Right atrium auricular region (tissue), 2 donors: ENCODE measurements around the gene LBX1. TPM values are rescaled to one million over a fixed set of nuclear protein-coding genes. Genes with fewer than 3 reads are reported as not detected.

ENCODE experiments used
- DNase-seq: peaks from one replicate; pipeline ENCODE4 v3.0.0-alpha.2; 2019; ENCODE audit warnings: low spot score
- H3K27ac ChIP-seq, 2 donors: fragments of 200-600 bp; sonication (generic); 1 replicate in 1 of 2; 2 replicates in 1 of 2; pipeline ENCODE4 v1.5.1; 2016 to 2019
- H3K27me3 ChIP-seq, 2 donors: fragments of 200-600 bp; sonication (generic); one replicate each; pipeline versions ENCODE4 v1.5.1 to v1.6.0; 2017 to 2019
- H3K36me3 ChIP-seq: fragments of 200-600 bp; sonication (generic); one replicate; pipeline ENCODE4 v1.5.1; 2016
- H3K4me1 ChIP-seq, 2 donors: fragments of 200-600 bp; sonication (generic); one replicate each; pipeline versions ENCODE4 v1.5.1 to v1.6.0; 2017 to 2019
- H3K4me3 ChIP-seq, 2 donors: fragments of 200-600 bp; sonication (generic); 1 replicate in 1 of 2; 2 replicates in 1 of 2; pipeline ENCODE4 v1.5.1; 2017 to 2019; ENCODE audit warnings: mild to moderate bottlenecking in 1 of 2, moderate library complexity in 1 of 2
- H3K9me3 ChIP-seq, 2 donors: fragments of 200-600 bp; sonication (generic); one replicate each; pipeline ENCODE4 v1.5.1; 2019
- total RNA-seq, 2 donors: library from RNA; depleted of rRNA; stranded (reverse); fragments of >200 nt; gene quantifications; one replicate each; pipeline ENCODE4 v1.1.0, GENCODE V29; 2016
- TF ChIP-seq, protein P1 (sequence below), 2 donors: fragments of 200-600 bp; sonication (generic); IDR thresholded peaks; one replicate each; pipeline ENCODE4 v1.5.1; 2019; ENCODE audit warnings: antibody characterized with exemption in 2 of 2

Gene LBX1
- total RNA-seq, 2 donors from 2014 or later = not detected

DNA sequence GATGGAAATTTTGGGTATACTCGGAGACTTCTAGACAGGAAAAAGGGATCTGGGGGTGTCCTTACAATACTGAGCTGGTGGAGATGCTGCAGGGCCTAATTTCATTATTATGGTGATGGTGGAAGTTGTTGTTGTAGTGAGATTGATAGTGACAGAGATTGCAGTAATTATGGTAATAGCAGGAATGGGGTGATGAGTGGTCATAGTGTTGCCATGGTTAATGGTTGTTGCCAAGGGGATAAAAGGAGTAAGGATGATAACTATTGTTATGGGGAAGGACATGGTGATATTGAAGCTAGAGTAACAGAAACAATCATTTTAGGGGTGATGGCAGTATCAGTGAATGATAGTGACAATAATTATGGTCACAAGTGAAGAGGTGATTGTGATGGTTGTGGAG is 27.1 kb upstream of the LBX1 start:
- H3K27ac ChIP-seq = no peak overlapping the region
- DNase-seq = no peak
- no peaks in the 10 kb centered on the region for H3K27me3 ChIP-seq
- H3K4me1 ChIP-seq = no peaks in the 10 kb centered on the region
- no peaks in the 10 kb centered on the region for H3K36me3 ChIP-seq
- TF ChIP-seq, protein P1, sequence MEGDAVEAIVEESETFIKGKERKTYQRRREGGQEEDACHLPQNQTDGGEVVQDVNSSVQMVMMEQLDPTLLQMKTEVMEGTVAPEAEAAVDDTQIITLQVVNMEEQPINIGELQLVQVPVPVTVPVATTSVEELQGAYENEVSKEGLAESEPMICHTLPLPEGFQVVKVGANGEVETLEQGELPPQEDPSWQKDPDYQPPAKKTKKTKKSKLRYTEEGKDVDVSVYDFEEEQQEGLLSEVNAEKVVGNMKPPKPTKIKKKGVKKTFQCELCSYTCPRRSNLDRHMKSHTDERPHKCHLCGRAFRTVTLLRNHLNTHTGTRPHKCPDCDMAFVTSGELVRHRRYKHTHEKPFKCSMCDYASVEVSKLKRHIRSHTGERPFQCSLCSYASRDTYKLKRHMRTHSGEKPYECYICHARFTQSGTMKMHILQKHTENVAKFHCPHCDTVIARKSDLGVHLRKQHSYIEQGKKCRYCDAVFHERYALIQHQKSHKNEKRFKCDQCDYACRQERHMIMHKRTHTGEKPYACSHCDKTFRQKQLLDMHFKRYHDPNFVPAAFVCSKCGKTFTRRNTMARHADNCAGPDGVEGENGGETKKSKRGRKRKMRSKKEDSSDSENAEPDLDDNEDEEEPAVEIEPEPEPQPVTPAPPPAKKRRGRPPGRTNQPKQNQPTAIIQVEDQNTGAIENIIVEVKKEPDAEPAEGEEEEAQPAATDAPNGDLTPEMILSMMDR (IDR thresholded peaks at IDR 0.05) = no peak
- no peak overlapping the region for H3K4me3 ChIP-seq
- H3K9me3 ChIP-seq = peaks cover 3 to 14% of the 10 kb centered on the region in 2 donors

DNA sequence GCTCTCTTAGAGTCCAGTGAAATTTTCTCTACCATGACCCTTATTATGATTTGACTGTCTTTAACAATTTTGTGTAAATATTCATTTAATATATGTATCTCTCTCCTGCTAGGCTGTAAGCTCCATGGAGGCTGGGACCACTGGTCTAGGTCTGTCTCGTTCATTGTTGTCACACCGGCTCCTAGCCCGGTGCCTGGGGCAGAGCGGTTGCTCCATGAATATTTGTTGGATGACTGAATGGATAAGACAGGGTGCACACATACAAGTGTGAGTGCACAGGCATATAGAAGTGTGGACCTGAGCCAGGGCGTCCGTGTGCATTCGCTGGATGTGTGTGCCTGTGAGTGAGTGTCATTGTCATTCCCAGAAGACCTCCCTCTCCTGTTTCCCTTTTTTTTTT is 20.9 kb upstream of the LBX1 start:
- H3K27me3 ChIP-seq = no peaks in the 10 kb centered on the region
- H3K4me1 ChIP-seq = no peaks in the 10 kb centered on the region

DNA sequence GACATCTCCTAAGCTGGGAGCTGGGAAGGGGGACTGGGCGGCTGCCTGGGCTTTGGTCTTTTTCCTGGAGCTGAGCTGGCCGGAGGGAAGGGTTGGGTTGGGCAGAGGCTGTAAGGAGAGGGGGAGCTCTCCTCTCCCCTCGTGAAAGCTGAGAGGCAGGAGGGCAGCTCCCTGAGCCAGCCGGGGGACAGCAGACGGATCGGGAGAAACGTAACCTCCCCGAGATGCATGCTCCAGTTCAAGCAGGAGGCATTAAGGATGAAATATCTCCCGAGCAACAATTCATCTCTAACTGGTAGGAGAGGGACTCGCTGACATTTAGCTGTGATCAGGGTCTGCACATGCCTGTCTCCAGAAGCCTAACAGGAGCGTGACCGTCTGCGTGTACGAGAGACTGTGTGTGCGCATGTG is 19.9 kb upstream of the LBX1 start:
- no peak overlapping the region for H3K4me3 ChIP-seq
- H3K36me3 ChIP-seq = no peaks in the 10 kb centered on the region
- no peaks in the 10 kb centered on the region for H3K9me3 ChIP-seq
- no peak for DNase-seq
- H3K27me3 ChIP-seq = no peaks in the 10 kb centered on the region
- TF ChIP-seq, protein P1 (IDR thresholded peaks at IDR 0.05) = no peak
- H3K4me1 ChIP-seq = no peaks in the 10 kb centered on the region
- H3K27ac ChIP-seq = no peak overlapping the region

More for the DNA sequence above, 20.9 kb upstream of the LBX1 start:
- no peak overlapping the region for H3K4me3 ChIP-seq
- TF ChIP-seq, protein P1 (IDR thresholded peaks at IDR 0.05) = no peak
- no peaks in the 10 kb centered on the region for H3K36me3 ChIP-seq
- no peak overlapping the region for H3K27ac ChIP-seq
- no peaks in the 10 kb centered on the region for H3K9me3 ChIP-seq
- DNase-seq = no peak

DNA sequence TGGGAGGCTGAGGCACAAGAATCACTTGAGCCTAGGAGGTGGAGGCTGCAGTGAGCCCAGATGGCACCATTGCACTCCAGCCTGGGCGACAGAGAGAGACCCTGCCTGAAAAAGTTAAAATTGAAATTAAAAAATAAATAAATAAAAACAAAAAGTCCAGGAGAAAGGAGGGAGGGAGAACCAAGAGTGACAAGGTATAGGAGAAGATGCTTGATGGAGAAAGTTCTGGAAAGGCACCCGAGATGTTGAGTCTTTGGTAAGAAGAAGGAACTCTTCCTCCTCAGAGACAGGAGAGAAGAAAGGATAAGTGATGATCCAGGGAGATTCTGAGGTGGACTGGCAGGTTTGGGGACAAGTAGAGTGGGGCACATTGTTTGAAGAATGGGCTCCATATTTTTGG is 17.4 kb upstream of the LBX1 start:
- Histone ChIP-seq H3K36me3 (no peaks in the 10 kb centered on the region), H3K27me3 (no peaks in the 10 kb centered on the region), H3K9me3 (no peaks in the 10 kb centered on the region), H3K4me1 (no peaks in the 10 kb centered on the region), H3K27ac (no peak overlapping the region), H3K4me3 (no peak overlapping the region)
- TF ChIP-seq, protein P1 (IDR thresholded peaks at IDR 0.05) = no peak
- DNase-seq = no peak

DNA sequence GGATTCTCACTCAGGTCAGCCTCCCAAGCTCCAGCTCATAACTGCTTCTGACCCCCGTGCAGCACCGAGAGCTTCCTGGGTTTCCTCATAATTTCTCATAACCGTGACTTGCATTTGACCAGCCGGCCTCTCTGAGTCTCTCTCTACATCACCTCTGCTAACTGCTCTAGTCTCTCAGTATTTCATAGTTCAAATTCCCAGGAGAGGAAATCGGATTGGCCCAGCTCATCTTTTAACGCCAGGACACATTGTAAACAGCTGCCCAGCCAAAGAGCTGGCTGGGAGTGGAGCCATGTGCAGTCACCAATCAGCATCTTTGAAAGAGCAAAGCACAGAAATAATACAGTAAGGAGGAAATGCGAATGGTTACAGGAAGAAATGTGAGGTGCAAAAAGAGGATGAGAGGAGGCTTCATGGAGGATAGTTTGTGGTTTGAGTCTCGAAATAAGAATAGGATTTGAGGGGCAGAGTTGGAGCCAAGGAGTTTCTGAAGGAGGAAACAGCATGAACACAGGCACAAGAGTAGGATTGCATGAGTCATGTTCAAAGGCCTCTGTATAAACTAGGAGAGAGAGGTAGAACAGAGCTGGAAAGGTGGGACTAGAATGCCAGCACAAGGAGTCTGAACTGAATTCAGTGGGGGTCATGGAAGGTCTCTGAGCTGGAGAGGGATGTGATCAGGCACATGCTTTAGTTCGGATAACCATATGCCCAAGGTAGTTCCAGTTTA is 15.2 kb upstream of the LBX1 start:
- no peaks in the 10 kb centered on the region for H3K9me3 ChIP-seq
- no peaks in the 10 kb centered on the region for H3K36me3 ChIP-seq
- DNase-seq = no peak
- no peaks in the 10 kb centered on the region for H3K4me1 ChIP-seq
- H3K27me3 ChIP-seq = no peaks in the 10 kb centered on the region
- H3K27ac ChIP-seq = no peak overlapping the region
- H3K4me3 ChIP-seq = no peak overlapping the region
- TF ChIP-seq, protein P1 (IDR thresholded peaks at IDR 0.05) = no peak
